RWPE2 (cell line): ENCODE measurements around the gene OSBPL2.
A peak's percentile ranks its signal among the peaks of the same experiment; 100 is the strongest.

Experiments used
- ATAC-seq: fragments of 200-7000 bp; cut with Tn5 transposase; 3 replicates; pipeline ENCODE4 v1.9.1; 2021; ENCODE audit warnings: low read depth
- DNase-seq: peaks from one replicate; pipeline ENCODE4 v3.0.0-alpha.2; 2020; ENCODE audit warnings: low spot score
- H3K27ac ChIP-seq: fragments of 450-650 bp; 2 replicates; pipeline ENCODE4 v1.5.1; 2017; ENCODE audit warnings: mild to moderate bottlenecking; ENCODE audit not compliant: poor library complexity, severe bottlenecking
- H3K27me3 ChIP-seq: fragments of 250-450 bp; sonication (Bioruptor Pico); 2 replicates; pipeline ENCODE4 v1.5.1; 2021; ENCODE audit warnings: mild to moderate bottlenecking, moderate library complexity; ENCODE audit not compliant: insufficient read depth, poor library complexity, severe bottlenecking
- H3K36me3 ChIP-seq: fragments of 250-450 bp; sonication (Bioruptor Pico); 2 replicates; pipeline ENCODE4 v1.5.1; 2020; ENCODE audit warnings: low read depth, mild to moderate bottlenecking, moderate library complexity
- H3K4me1 ChIP-seq: fragments of 250-450 bp; sonication (Bioruptor Pico); 2 replicates; pipeline ENCODE4 v1.5.1; 2021; ENCODE audit warnings: mild to moderate bottlenecking, moderate library complexity; ENCODE audit not compliant: insufficient read depth, poor library complexity, severe bottlenecking
- H3K4me3 ChIP-seq: fragments of 250-450 bp; sonication (Bioruptor Pico); 2 replicates; pipeline ENCODE4 v1.5.1; 2021; ENCODE audit warnings: mild to moderate bottlenecking, moderate library complexity; ENCODE audit not compliant: severe bottlenecking
- H3K9me3 ChIP-seq: fragments of 250-450 bp; sonication (Bioruptor Pico); 2 replicates; pipeline ENCODE4 v1.5.1; 2021; ENCODE audit warnings: mild to moderate bottlenecking, moderate library complexity; ENCODE audit not compliant: severe bottlenecking
- TF ChIP-seq, protein P1 (sequence below): fragments of 450-650 bp; IDR thresholded peaks from one replicate; pipeline ENCODE4 v1.5.1; 2017; ENCODE audit warnings: mild to moderate bottlenecking, moderate library complexity; ENCODE audit not compliant: poor library complexity, severe bottlenecking

Gene OSBPL2

DNA sequence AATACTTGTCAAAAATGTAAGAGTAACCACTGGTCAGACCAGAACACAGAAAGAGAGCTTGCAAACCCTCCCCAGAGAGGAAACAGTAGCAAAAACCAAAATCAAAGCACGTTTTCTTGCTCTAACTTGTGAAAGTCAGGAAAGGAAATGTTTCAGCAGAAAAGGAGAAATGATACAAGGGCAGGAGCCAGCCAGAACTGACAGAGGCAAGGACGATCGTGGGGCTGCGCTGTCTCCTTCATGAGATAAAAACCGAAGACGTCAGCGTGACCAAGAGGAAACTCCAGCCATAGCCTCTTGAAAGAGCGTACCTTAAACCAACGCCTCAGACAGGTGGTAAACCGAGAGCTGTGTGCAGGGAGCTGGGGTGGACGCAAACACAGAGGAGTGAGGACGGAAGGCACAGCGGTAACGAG is 101.3 kb downstream of the OSBPL2 start:
- Histone ChIP-seq H3K4me3 (no peak overlapping the region), H3K27me3 (no peaks in the 10 kb centered on the region), H3K4me1 (no peaks in the 10 kb centered on the region), H3K36me3 (peaks cover 100% of the 10 kb centered on the region), H3K27ac (no peak overlapping the region), H3K9me3 (no peaks in the 10 kb centered on the region)
- no peak for ATAC-seq
- TF ChIP-seq, protein P1, sequence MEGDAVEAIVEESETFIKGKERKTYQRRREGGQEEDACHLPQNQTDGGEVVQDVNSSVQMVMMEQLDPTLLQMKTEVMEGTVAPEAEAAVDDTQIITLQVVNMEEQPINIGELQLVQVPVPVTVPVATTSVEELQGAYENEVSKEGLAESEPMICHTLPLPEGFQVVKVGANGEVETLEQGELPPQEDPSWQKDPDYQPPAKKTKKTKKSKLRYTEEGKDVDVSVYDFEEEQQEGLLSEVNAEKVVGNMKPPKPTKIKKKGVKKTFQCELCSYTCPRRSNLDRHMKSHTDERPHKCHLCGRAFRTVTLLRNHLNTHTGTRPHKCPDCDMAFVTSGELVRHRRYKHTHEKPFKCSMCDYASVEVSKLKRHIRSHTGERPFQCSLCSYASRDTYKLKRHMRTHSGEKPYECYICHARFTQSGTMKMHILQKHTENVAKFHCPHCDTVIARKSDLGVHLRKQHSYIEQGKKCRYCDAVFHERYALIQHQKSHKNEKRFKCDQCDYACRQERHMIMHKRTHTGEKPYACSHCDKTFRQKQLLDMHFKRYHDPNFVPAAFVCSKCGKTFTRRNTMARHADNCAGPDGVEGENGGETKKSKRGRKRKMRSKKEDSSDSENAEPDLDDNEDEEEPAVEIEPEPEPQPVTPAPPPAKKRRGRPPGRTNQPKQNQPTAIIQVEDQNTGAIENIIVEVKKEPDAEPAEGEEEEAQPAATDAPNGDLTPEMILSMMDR: no peak
- no peak for DNase-seq

- Histone ChIP-seq H3K36me3 (peaks cover 100% of the 10 kb centered on the region), H3K27me3 (no peaks in the 10 kb centered on the region), H3K4me1 (no peaks in the 10 kb centered on the region), H3K4me3 (no peak overlapping the region), H3K27ac (no peak overlapping the region), H3K9me3 (no peaks in the 10 kb centered on the region)
- no peak for DNase-seq
- ATAC-seq: no peak
- TF ChIP-seq, protein P1: no peak
Measured at GRCh38 chr20:62342910-62343309, 104.6 kb downstream of the OSBPL2 start.

DNA sequence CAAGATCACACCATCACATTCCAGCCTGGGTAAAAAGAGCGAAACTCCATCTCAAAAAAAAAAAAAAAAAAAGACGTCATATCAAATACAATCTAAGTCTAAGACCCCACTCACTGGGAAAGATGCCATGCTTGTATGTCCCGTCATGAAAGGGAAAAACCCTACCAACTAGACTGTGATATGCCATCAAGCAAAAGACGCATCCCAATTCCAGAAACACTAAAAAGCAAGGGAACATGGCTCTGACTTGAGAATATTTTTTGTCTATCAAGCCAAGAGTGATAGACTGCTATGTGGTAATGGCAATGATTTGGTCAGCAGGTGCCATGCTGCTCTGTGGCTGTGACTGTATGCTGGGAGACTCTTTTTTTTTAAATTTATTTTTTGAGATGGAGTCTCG is 105.8 kb downstream of the OSBPL2 start:
- Histone ChIP-seq H3K36me3 (peaks cover 99% of the 10 kb centered on the region), H3K27ac (no peak overlapping the region), H3K27me3 (no peaks in the 10 kb centered on the region), H3K9me3 (no peaks in the 10 kb centered on the region), H3K4me3 (no peak overlapping the region), H3K4me1 (no peaks in the 10 kb centered on the region)
- DNase-seq: no peak
- TF ChIP-seq, protein P1: no peak
- ATAC-seq: peak; percentile 4; the same call in 1 of the 3 replicates

- ATAC-seq (no peak), DNase-seq (no peak)
- no peaks in the 10 kb centered on the region for H3K27me3 ChIP-seq
- H3K27ac ChIP-seq: no peak overlapping the region
- peaks cover 95% of the 10 kb centered on the region for H3K36me3 ChIP-seq
- TF ChIP-seq, protein P1: no peak
- H3K9me3 ChIP-seq: no peaks in the 10 kb centered on the region
- no peak overlapping the region for H3K4me3 ChIP-seq
- H3K4me1 ChIP-seq: peaks cover 1% of the 10 kb centered on the region
Measured at GRCh38 chr20:62344782-62345181, 106.5 kb downstream of the OSBPL2 start.
